RWPE2 (cell line): ENCODE data around the gene SLC26A4.

ENCODE experiments used
- ATAC-seq: fragments of 200-7000 bp; cut with Tn5 transposase; 3 replicates; pipeline ENCODE4 v1.9.1; 2021; ENCODE audit warnings: low read depth
- DNase-seq: peaks from one replicate; pipeline ENCODE4 v3.0.0-alpha.2; 2020; ENCODE audit warnings: low spot score
- H3K27ac ChIP-seq: fragments of 450-650 bp; 2 replicates; pipeline ENCODE4 v1.5.1; 2017; ENCODE audit warnings: mild to moderate bottlenecking; ENCODE audit not compliant: poor library complexity, severe bottlenecking
- H3K27me3 ChIP-seq: fragments of 250-450 bp; sonication (Bioruptor Pico); 2 replicates; pipeline ENCODE4 v1.5.1; 2021; ENCODE audit warnings: mild to moderate bottlenecking, moderate library complexity; ENCODE audit not compliant: insufficient read depth, poor library complexity, severe bottlenecking
- H3K36me3 ChIP-seq: fragments of 250-450 bp; sonication (Bioruptor Pico); 2 replicates; pipeline ENCODE4 v1.5.1; 2020; ENCODE audit warnings: low read depth, mild to moderate bottlenecking, moderate library complexity
- H3K4me1 ChIP-seq: fragments of 250-450 bp; sonication (Bioruptor Pico); 2 replicates; pipeline ENCODE4 v1.5.1; 2021; ENCODE audit warnings: mild to moderate bottlenecking, moderate library complexity; ENCODE audit not compliant: insufficient read depth, poor library complexity, severe bottlenecking
- H3K4me3 ChIP-seq: fragments of 250-450 bp; sonication (Bioruptor Pico); 2 replicates; pipeline ENCODE4 v1.5.1; 2021; ENCODE audit warnings: mild to moderate bottlenecking, moderate library complexity; ENCODE audit not compliant: severe bottlenecking
- H3K9me3 ChIP-seq: fragments of 250-450 bp; sonication (Bioruptor Pico); 2 replicates; pipeline ENCODE4 v1.5.1; 2021; ENCODE audit warnings: mild to moderate bottlenecking, moderate library complexity; ENCODE audit not compliant: severe bottlenecking
- TF ChIP-seq, protein P1 (sequence below): fragments of 450-650 bp; IDR thresholded peaks from one replicate; pipeline ENCODE4 v1.5.1; 2017; ENCODE audit warnings: mild to moderate bottlenecking, moderate library complexity; ENCODE audit not compliant: poor library complexity, severe bottlenecking

Gene SLC26A4

DNA sequence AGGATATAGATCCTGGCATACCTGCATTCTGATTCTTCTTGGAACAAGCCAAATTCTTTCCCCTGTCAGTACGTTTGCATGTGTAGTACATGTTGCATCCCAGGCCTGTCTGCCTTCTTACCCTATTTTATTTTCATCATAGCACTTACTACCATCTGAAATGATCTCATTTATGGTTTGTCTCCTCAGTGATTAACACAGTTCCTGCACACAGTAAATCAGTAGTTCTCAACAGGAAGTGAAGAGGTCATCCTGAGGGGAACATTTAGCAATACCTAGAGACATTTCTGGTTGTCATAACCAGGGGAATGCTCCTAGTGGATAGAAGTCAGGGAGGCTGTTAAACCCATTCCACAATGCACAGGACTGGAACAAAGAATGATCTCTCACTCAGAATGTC, 38.2 kb upstream of the SLC26A4 start:
- DNase-seq, result no peak
- TF ChIP-seq, protein P1, sequence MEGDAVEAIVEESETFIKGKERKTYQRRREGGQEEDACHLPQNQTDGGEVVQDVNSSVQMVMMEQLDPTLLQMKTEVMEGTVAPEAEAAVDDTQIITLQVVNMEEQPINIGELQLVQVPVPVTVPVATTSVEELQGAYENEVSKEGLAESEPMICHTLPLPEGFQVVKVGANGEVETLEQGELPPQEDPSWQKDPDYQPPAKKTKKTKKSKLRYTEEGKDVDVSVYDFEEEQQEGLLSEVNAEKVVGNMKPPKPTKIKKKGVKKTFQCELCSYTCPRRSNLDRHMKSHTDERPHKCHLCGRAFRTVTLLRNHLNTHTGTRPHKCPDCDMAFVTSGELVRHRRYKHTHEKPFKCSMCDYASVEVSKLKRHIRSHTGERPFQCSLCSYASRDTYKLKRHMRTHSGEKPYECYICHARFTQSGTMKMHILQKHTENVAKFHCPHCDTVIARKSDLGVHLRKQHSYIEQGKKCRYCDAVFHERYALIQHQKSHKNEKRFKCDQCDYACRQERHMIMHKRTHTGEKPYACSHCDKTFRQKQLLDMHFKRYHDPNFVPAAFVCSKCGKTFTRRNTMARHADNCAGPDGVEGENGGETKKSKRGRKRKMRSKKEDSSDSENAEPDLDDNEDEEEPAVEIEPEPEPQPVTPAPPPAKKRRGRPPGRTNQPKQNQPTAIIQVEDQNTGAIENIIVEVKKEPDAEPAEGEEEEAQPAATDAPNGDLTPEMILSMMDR, result no peak
- H3K36me3 ChIP-seq, result peaks cover 18% of the 10 kb centered on the region
- peak; percentile 87 for ATAC-seq
- H3K4me1 ChIP-seq, result no peaks in the 10 kb centered on the region
- peak overlapping the region; percentile 3 for H3K27ac ChIP-seq
- no peak overlapping the region for H3K4me3 ChIP-seq
- H3K9me3 ChIP-seq, result no peaks in the 10 kb centered on the region
- H3K27me3 ChIP-seq, result no peaks in the 10 kb centered on the region

DNA sequence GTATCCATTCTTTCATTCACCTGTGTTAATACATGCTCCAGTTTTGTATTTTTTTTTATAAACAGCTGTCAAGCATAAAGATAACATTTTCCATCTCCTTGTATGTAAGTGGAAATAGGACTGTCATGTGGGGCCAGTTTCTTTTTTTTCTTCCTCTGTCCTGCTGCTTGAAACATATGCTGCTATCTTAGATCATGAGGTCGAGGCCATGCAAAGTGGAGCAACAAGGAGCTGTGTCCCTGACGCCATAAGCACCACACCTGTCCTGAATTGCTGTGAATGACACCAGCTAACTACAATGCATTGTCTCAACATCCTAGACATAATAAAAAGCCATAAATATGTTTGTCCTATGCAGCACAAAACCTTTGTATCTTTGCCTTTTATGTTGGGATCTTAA, 37.7 kb upstream of the SLC26A4 start:
- Histone ChIP-seq H3K27ac (peak overlapping the region; percentile 3), H3K36me3 (peaks cover 14% of the 10 kb centered on the region), H3K9me3 (no peaks in the 10 kb centered on the region), H3K27me3 (no peaks in the 10 kb centered on the region), H3K4me1 (no peaks in the 10 kb centered on the region), H3K4me3 (no peak overlapping the region)
- ATAC-seq, result no peak
- TF ChIP-seq, protein P1, result no peak
- no peak for DNase-seq

DNA sequence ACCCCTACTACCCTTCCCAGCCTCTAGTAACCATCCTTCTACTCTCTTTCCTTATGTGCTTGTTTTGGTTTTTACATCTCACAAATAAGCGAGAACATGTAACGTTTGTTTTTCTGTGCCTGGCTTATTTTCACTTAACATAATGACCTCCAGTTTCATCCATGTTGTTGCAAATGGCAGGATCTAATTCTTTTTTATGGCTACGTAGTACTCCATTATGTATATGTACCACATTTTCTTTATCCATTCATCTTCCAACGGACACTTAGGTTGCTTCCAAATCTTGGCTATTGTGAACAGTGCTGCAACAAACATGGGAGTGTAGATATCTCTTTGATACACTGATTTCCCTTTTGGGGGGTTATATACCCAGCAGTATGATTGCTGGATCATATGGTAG, 33.6 kb upstream of the SLC26A4 start:
- TF ChIP-seq, protein P1, result no peak

DNA sequence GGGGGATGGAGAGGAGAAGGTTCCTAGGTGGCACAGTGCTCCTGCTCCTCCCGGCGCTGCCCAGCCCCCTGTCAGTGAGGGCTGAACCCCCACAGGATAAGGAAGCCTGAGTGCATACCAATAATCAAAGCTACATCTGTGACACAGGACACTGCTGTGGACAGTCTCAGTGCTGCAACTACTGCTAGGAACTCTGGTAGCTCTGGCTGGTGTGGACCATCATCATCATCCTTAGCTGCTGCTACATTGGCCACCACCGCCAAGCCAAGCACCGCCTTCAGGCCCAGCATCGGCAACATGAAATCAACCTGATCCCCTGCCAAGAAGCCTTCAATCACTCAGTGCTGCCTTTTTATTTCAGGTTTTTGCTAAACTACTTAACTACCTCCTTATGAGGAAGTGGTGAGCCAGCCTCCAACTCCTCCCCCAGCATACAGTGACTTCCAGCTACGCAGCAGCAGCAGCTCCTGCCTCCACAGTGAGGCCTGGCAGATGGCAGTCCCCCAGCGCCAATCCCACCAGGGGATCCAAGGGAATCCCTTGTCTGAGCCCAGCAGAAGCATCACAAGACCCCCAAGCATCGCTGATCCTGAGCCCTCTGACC, 32.1 kb upstream of the SLC26A4 start:
- TF ChIP-seq, protein P1, result no peak
- no peak for ATAC-seq
- no peak for DNase-seq

More for the DNA sequence above, 33.6 kb upstream of the SLC26A4 start:
- H3K9me3 ChIP-seq, result no peaks in the 10 kb centered on the region
- H3K4me3 ChIP-seq, result no peak overlapping the region
- DNase-seq (no peak), ATAC-seq (no peak)
- H3K27ac ChIP-seq, result no peak overlapping the region
- H3K4me1 ChIP-seq, result no peaks in the 10 kb centered on the region
- H3K27me3 ChIP-seq, result no peaks in the 10 kb centered on the region
- no peaks in the 10 kb centered on the region for H3K36me3 ChIP-seq

DNA sequence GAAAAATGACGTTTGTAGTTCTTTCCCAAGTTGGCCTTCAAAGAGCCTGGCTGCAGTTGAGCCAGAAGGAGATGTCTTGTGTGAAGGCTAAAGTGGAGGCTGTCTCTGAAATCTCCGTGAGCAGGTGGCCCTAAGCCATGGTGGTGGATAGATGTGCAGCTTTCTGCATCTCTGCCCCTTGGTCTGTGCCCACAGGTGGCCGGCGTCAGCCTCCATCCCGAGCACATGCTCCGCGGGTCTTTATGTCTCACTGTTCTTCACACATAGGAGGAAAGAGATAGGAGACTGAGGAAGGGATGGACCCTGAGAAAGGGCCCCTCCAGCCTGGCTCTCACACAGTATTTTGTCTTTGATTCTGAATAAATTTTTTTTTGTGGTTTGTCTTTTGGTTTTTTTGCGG, 30.3 kb upstream of the SLC26A4 start:
- H3K4me1 ChIP-seq, result no peaks in the 10 kb centered on the region
- H3K9me3 ChIP-seq, result no peaks in the 10 kb centered on the region
- H3K36me3 ChIP-seq, result no peaks in the 10 kb centered on the region
- no peak for ATAC-seq
- no peak for DNase-seq
- no peak overlapping the region for H3K4me3 ChIP-seq
- TF ChIP-seq, protein P1, result no peak
- H3K27ac ChIP-seq, result no peak overlapping the region
- H3K27me3 ChIP-seq, result no peaks in the 10 kb centered on the region

More for the DNA sequence above, 32.1 kb upstream of the SLC26A4 start:
- no peak overlapping the region for H3K4me3 ChIP-seq
- no peaks in the 10 kb centered on the region for H3K36me3 ChIP-seq
- no peak overlapping the region for H3K27ac ChIP-seq
- H3K27me3 ChIP-seq, result no peaks in the 10 kb centered on the region
- no peaks in the 10 kb centered on the region for H3K9me3 ChIP-seq
- H3K4me1 ChIP-seq, result no peaks in the 10 kb centered on the region
